ENCODE measurements around the gene HOXD12. TPM values are rescaled to one million over a fixed set of nuclear protein-coding genes. Genes with fewer than 3 reads are reported as not detected.

The HOXD12 gene
- total RNA-seq, 2 donors from 2014 or later = not detected

GRCh38 chr2:176128982-176129796 is 29.6 kb downstream of the HOXD12 start, which contains the start of gene HOXD8:
Gene HOXD8, plus strand, starts transcription at chr2:176129705. Its CDS starts 662 bp downstream, at chr2:176130367.
- H3K27me3 ChIP-seq (replicated peaks; ENCODE audit: insufficient read depth) = no peaks in the 10 kb centered on the region
- ATAC-seq (ENCODE audit: insufficient number of reproducible peaks, low FRiP score, low read depth) = peak; percentile 34
- DNase-seq (ENCODE audit: low spot score) = no peak

GRCh38 chr2:176129813-176130146 is 30.2 kb downstream of the HOXD12 start:
- no peaks in the 10 kb centered on the region for H3K27me3 ChIP-seq (replicated peaks; ENCODE audit: insufficient read depth)
- H3K4me1 ChIP-seq (ENCODE audit: control insufficient read depth in 1 of 2, low read depth in 2 of 2) = peaks cover 5 to 38% of the 10 kb centered on the region in 2 donors
- no peaks in the 10 kb centered on the region for H3K36me3 ChIP-seq
- H3K9me3 ChIP-seq = no peaks in the 10 kb centered on the region
- DNase-seq (ENCODE audit: low spot score) (no peak), ATAC-seq (ENCODE audit: insufficient number of reproducible peaks, low FRiP score, low read depth) (peak; percentile 30)
- peak overlapping the region; percentile 76 to 91 for H3K27ac ChIP-seq
- TF ChIP-seq CTCF (IDR thresholded peaks at IDR 0.05) = no peak
- H3K4me3 ChIP-seq = peak overlapping the region; percentile 85

More at GRCh38 chr2:176128982-176129796, 29.6 kb downstream of the HOXD12 start, which contains the start of gene HOXD8:
- H3K27ac ChIP-seq = peak within 1 kb of the TSS; percentile 76 to 91
- H3K4me1 ChIP-seq (ENCODE audit: control insufficient read depth in 1 of 2, low read depth in 2 of 2) = peaks cover 5 to 38% of the 10 kb centered on the region in 2 donors
- H3K9me3 ChIP-seq = no peaks in the 10 kb centered on the region
- TF ChIP-seq CTCF (IDR thresholded peaks at IDR 0.05) = no peak
- peak within 1 kb of the TSS; percentile 85 for H3K4me3 ChIP-seq
- no peaks in the 10 kb centered on the region for H3K36me3 ChIP-seq

- peaks cover 9 to 42% of the 10 kb centered on the region in 2 donors for H3K4me1 ChIP-seq (ENCODE audit: control insufficient read depth in 1 of 2, low read depth in 2 of 2)
- no peaks in the 10 kb centered on the region for H3K36me3 ChIP-seq
- H3K4me3 ChIP-seq = peak overlapping the region; percentile 85
- peak overlapping the region; percentile 76 to 91 for H3K27ac ChIP-seq
- no peak for TF ChIP-seq CTCF (IDR thresholded peaks at IDR 0.05)
- DNase-seq (ENCODE audit: low spot score) = no peak
- ATAC-seq (ENCODE audit: insufficient number of reproducible peaks, low FRiP score, low read depth) = peak; percentile 34
- H3K9me3 ChIP-seq = no peaks in the 10 kb centered on the region
- H3K27me3 ChIP-seq (replicated peaks; ENCODE audit: insufficient read depth) = no peaks in the 10 kb centered on the region
Measured at GRCh38 chr2:176130147-176130956, 30.8 kb downstream of the HOXD12 start.

- H3K4me3 ChIP-seq = peak overlapping the region; percentile 85
- no peak for ATAC-seq (ENCODE audit: insufficient number of reproducible peaks, low FRiP score, low read depth)
- no peaks in the 10 kb centered on the region for H3K27me3 ChIP-seq (replicated peaks; ENCODE audit: insufficient read depth)
Measured at GRCh38 chr2:176130957-176131847, 31.6 kb downstream of the HOXD12 start.

More at GRCh38 chr2:176130957-176131847, 31.6 kb downstream of the HOXD12 start:
- no peaks in the 10 kb centered on the region for H3K9me3 ChIP-seq
- H3K27ac ChIP-seq = peak overlapping the region in 1 of 2 donors; percentile 91
- peaks cover 12 to 47% of the 10 kb centered on the region in 2 donors for H3K4me1 ChIP-seq (ENCODE audit: control insufficient read depth in 1 of 2, low read depth in 2 of 2)
- no peak for TF ChIP-seq CTCF (IDR thresholded peaks at IDR 0.05)
- H3K36me3 ChIP-seq = no peaks in the 10 kb centered on the region
- no peak for DNase-seq (ENCODE audit: low spot score)
